Measurements from ENCODE around the gene SLC37A2. TPM values are rescaled to one million over a fixed set of nuclear protein-coding genes. Genes with fewer than 3 reads are reported as not detected.
A peak's percentile ranks its signal among the peaks of the same experiment; 100 is the strongest.

Gene SLC37A2
- total RNA-seq, 1 experiment from 2014 or later = 2.2 TPM

DNA sequence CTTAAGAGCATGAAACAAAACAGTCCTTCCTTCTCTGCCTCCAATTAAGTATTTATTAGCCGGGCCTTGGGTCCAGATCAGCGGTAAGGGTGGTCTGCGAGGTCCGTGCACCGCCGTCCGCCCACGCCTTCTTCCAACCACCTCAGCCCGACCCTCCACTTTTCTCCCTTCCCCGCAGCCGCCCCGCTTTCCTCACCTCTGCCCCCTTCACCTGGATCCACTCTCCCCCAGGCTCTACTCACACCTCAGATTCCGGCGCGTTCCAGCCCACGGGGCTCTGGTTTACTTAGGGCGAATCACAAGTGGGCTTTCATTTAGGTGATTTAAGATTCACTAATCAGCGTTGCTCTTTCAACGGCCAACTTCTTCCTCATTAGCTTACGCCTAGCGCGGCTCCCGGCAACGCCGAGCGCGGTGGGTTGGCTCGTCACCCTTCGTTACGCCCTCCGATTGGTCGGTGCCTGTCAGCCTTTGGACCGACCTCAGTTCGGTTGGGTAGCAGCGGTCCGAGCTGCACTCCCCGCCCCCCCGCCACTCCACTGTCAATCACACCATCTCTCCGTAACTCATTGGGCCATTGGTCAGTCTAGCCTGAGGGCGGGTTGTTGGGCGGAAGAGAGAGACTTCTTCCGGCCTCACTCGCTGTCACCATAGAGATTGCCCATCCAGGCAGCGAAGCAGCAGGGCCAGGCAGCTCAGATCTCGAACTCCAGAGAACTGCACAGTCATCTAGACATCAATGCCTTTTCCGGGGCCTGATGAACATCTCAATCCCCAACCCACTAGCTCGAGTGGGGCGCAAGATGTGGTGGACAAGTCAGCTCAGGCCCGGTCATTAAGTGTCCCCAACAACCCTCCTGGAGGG, 48.5 kb downstream of the SLC37A2 start, which contains the start of gene TMEM218 (continued):
- TF ChIP-seq, protein P1, sequence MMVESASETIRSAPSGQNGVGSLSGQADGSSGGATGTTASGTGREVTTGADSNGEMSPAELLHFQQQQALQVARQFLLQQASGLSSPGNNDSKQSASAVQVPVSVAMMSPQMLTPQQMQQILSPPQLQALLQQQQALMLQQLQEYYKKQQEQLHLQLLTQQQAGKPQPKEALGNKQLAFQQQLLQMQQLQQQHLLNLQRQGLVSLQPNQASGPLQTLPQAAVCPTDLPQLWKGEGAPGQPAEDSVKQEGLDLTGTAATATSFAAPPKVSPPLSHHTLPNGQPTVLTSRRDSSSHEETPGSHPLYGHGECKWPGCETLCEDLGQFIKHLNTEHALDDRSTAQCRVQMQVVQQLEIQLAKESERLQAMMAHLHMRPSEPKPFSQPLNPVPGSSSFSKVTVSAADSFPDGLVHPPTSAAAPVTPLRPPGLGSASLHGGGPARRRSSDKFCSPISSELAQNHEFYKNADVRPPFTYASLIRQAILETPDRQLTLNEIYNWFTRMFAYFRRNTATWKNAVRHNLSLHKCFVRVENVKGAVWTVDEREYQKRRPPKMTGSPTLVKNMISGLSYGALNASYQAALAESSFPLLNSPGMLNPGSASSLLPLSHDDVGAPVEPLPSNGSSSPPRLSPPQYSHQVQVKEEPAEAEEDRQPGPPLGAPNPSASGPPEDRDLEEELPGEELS (CRISPR knock-in tag; IDR thresholded peaks at IDR 0.05) = no peak
- TF ChIP-seq, protein P2, sequence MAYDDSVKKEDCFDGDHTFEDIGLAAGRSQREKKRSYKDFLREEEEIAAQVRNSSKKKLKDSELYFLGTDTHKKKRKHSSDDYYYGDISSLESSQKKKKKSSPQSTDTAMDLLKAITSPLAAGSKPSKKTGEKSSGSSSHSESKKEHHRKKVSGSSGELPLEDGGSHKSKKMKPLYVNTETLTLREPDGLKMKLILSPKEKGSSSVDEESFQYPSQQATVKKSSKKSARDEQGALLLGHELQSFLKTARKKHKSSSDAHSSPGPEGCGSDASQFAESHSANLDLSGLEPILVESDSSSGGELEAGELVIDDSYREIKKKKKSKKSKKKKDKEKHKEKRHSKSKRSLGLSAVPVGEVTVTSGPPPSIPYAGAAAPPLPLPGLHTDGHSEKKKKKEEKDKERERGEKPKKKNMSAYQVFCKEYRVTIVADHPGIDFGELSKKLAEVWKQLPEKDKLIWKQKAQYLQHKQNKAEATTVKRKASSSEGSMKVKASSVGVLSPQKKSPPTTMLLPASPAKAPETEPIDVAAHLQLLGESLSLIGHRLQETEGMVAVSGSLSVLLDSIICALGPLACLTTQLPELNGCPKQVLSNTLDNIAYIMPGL (CRISPR knock-in tag; IDR thresholded peaks at IDR 0.05) = no peak
- TF ChIP-seq SP1 (CRISPR knock-in tag; conservative IDR thresholded peaks at IDR 0.05) (peak; percentile 71), TEAD1 (CRISPR knock-in tag; IDR thresholded peaks at IDR 0.05) (no peak), MYBL2 (CRISPR knock-in tag; IDR thresholded peaks at IDR 0.05) (0 out of 2 replicates have a peak, but pooled peaks have one; percentile 42), RORB (CRISPR knock-in tag; IDR thresholded peaks at IDR 0.05) (no peak), STAT6 (CRISPR knock-in tag; conservative IDR thresholded peaks at IDR 0.05; ENCODE audit: low read depth) (no peak), FOXK1 (CRISPR knock-in tag; IDR thresholded peaks at IDR 0.05) (no peak; the same call in 1 of the 2 replicates), RELA (CRISPR knock-in tag; IDR thresholded peaks at IDR 0.05; ENCODE audit: borderline replicate concordance) (no peak), KAT7 (CRISPR knock-in tag; IDR thresholded peaks at IDR 0.05; ENCODE audit: borderline replicate concordance) (no peak), FOXP1 (CRISPR knock-in tag; IDR thresholded peaks at IDR 0.05; ENCODE audit: borderline replicate concordance) (peak; percentile 53; the same call in 1 of the 2 replicates)
- TF ChIP-seq, protein P3, sequence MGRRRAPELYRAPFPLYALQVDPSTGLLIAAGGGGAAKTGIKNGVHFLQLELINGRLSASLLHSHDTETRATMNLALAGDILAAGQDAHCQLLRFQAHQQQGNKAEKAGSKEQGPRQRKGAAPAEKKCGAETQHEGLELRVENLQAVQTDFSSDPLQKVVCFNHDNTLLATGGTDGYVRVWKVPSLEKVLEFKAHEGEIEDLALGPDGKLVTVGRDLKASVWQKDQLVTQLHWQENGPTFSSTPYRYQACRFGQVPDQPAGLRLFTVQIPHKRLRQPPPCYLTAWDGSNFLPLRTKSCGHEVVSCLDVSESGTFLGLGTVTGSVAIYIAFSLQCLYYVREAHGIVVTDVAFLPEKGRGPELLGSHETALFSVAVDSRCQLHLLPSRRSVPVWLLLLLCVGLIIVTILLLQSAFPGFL (CRISPR knock-in tag; IDR thresholded peaks at IDR 0.05; ENCODE audit: borderline replicate concordance) = no peak
- TF ChIP-seq, protein P4, sequence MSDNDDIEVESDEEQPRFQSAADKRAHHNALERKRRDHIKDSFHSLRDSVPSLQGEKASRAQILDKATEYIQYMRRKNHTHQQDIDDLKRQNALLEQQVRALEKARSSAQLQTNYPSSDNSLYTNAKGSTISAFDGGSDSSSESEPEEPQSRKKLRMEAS (CRISPR knock-in tag; IDR thresholded peaks at IDR 0.05) = no peak

DNA sequence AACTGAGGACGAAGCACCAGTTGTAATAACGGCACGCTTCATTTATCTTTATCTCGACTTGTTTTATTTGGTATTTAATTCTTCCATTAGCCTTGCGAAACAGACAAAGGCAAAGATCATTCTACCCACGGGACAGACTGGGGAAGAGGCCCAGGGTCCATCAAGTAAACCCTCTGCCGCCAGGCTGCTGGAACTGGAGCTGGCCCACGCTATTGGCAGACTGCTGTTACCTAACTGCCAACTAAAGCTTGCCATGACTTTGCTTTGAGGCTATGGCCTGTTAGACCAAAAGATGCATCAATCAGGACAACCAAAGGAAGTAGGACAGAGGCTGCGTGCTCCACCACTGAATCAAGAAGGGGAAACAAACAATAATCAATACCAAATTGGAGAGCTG, 49.1 kb downstream of the SLC37A2 start:
- POLR2A ChIA-PET = interaction anchor here (0.9 to 1.0 kb wide), 3 partner anchors 21 to 259 kb away, joined by 3 read pairs; no protein-coding TSS in a partner anchor
- Mint-ChIP-seq H3K27me3 (ENCODE audit: low read depth) (peaks cover 6% of the 10 kb centered on the region), H3K9me3 (peaks cover 16% of the 10 kb centered on the region), H3K4me1 (peaks cover 14% of the 10 kb centered on the region), H3K27ac (peak overlapping the region; percentile 23; the same call in 1 of the 2 replicates), H3K4me3 (peak overlapping the region; percentile 98), H3K36me3 (peaks cover 5% of the 10 kb centered on the region)
- ATAC-seq = no peak
- DNase-seq (ENCODE audit: low spot score) = no peak
- TF ChIP-seq ZNF219 (CRISPR knock-in tag; IDR thresholded peaks at IDR 0.05; ENCODE audit: borderline replicate concordance) (no peak), ZNF416 (CRISPR knock-in tag; IDR thresholded peaks at IDR 0.05) (no peak), OVOL2 (CRISPR knock-in tag; IDR thresholded peaks at IDR 0.05; ENCODE audit: borderline replicate concordance) (no peak), ZBTB43 (CRISPR knock-in tag; IDR thresholded peaks at IDR 0.05) (no peak), FOXP1 (CRISPR knock-in tag; IDR thresholded peaks at IDR 0.05; ENCODE audit: borderline replicate concordance) (no peak)
- TF ChIP-seq, protein P5, sequence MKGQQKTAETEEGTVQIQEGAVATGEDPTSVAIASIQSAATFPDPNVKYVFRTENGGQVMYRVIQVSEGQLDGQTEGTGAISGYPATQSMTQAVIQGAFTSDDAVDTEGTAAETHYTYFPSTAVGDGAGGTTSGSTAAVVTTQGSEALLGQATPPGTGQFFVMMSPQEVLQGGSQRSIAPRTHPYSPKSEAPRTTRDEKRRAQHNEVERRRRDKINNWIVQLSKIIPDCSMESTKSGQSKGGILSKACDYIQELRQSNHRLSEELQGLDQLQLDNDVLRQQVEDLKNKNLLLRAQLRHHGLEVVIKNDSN (CRISPR knock-in tag; IDR thresholded peaks at IDR 0.05) = no peak
- CTCF ChIA-PET = interaction anchor here (0.7 to 4.3 kb wide), 18 partner anchors 12 to 478 kb away, joined by 3 to 45 read pairs (median 4); no protein-coding TSS in a partner anchor

Data from WTC11 (cell line).